ENCODE results near the gene ERC2.

ERC2 gene

GRCh38 chr3:55521738-55522421, 946.4 kb downstream of the ERC2 start:
- TF ChIP-seq, protein P1, sequence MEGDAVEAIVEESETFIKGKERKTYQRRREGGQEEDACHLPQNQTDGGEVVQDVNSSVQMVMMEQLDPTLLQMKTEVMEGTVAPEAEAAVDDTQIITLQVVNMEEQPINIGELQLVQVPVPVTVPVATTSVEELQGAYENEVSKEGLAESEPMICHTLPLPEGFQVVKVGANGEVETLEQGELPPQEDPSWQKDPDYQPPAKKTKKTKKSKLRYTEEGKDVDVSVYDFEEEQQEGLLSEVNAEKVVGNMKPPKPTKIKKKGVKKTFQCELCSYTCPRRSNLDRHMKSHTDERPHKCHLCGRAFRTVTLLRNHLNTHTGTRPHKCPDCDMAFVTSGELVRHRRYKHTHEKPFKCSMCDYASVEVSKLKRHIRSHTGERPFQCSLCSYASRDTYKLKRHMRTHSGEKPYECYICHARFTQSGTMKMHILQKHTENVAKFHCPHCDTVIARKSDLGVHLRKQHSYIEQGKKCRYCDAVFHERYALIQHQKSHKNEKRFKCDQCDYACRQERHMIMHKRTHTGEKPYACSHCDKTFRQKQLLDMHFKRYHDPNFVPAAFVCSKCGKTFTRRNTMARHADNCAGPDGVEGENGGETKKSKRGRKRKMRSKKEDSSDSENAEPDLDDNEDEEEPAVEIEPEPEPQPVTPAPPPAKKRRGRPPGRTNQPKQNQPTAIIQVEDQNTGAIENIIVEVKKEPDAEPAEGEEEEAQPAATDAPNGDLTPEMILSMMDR (IDR thresholded peaks at IDR 0.05; ENCODE audit: poor library complexity, severe bottlenecking): no peak
- Histone ChIP-seq H3K4me3 (ENCODE audit: severe bottlenecking) (no peak overlapping the region), H3K4me1 (ENCODE audit: insufficient read depth, poor library complexity, severe bottlenecking) (peaks cover 43% of the 10 kb centered on the region), H3K27me3 (ENCODE audit: insufficient read depth, poor library complexity, severe bottlenecking) (no peaks in the 10 kb centered on the region), H3K36me3 (ENCODE audit: low read depth) (no peaks in the 10 kb centered on the region), H3K9me3 (ENCODE audit: severe bottlenecking) (no peaks in the 10 kb centered on the region), H3K27ac (ENCODE audit: poor library complexity, severe bottlenecking) (no peak overlapping the region)
- ATAC-seq (ENCODE audit: low read depth) (no peak), DNase-seq (ENCODE audit: low spot score) (no peak)

- H3K27ac ChIP-seq (ENCODE audit: poor library complexity, severe bottlenecking): no peak overlapping the region
- no peak for ATAC-seq (ENCODE audit: low read depth)
- DNase-seq (ENCODE audit: low spot score): no peak
These were observed 947.1 kb downstream of the ERC2 start for GRCh38 chr3:55521064-55521737.

DNA sequence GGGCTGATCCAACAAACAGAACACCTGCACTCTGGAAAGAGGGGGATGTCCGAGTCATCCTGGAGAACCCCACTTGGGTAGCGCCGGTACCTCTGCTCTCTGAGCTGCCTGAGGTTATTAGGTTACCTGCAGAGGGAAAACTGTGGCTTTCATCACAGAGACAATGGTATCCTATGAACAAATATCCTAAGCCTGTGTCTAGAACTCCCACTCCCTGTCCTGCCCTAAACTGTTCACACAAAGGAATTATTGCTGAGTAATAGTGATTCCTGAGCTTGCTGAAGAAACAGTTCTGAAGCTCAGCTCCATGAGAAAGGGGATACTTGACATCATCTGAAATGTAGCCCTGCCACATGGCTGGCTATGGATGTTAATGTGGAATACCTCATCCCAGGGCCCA, 949.2 kb downstream of the ERC2 start:
- Histone ChIP-seq H3K4me3 (ENCODE audit: severe bottlenecking) (no peak overlapping the region), H3K27me3 (ENCODE audit: insufficient read depth, poor library complexity, severe bottlenecking) (no peaks in the 10 kb centered on the region), H3K36me3 (ENCODE audit: low read depth) (no peaks in the 10 kb centered on the region), H3K27ac (ENCODE audit: poor library complexity, severe bottlenecking) (peak overlapping the region; percentile 66), H3K4me1 (ENCODE audit: insufficient read depth, poor library complexity, severe bottlenecking) (peaks cover 31% of the 10 kb centered on the region), H3K9me3 (ENCODE audit: severe bottlenecking) (no peaks in the 10 kb centered on the region)
- DNase-seq (ENCODE audit: low spot score): no peak
- ATAC-seq (ENCODE audit: low read depth): peak; percentile 88
- TF ChIP-seq, protein P1 (IDR thresholded peaks at IDR 0.05; ENCODE audit: poor library complexity, severe bottlenecking): no peak

More at GRCh38 chr3:55521064-55521737, 947.1 kb downstream of the ERC2 start:
- TF ChIP-seq, protein P1 (IDR thresholded peaks at IDR 0.05; ENCODE audit: poor library complexity, severe bottlenecking): no peak
- Histone ChIP-seq H3K9me3 (ENCODE audit: severe bottlenecking) (no peaks in the 10 kb centered on the region), H3K36me3 (ENCODE audit: low read depth) (no peaks in the 10 kb centered on the region), H3K4me3 (ENCODE audit: severe bottlenecking) (no peak overlapping the region), H3K27me3 (ENCODE audit: insufficient read depth, poor library complexity, severe bottlenecking) (no peaks in the 10 kb centered on the region), H3K4me1 (ENCODE audit: insufficient read depth, poor library complexity, severe bottlenecking) (peaks cover 43% of the 10 kb centered on the region)

- Histone ChIP-seq H3K27ac (ENCODE audit: poor library complexity, severe bottlenecking) (peak overlapping the region; percentile 66), H3K27me3 (ENCODE audit: insufficient read depth, poor library complexity, severe bottlenecking) (no peaks in the 10 kb centered on the region)
- ATAC-seq (ENCODE audit: low read depth): peak; percentile 52; the same call in 2 of the 3 replicates
These were observed 949.8 kb downstream of the ERC2 start for GRCh38 chr3:55518451-55518850.

More at GRCh38 chr3:55518451-55518850, 949.8 kb downstream of the ERC2 start:
- Histone ChIP-seq H3K36me3 (ENCODE audit: low read depth) (no peaks in the 10 kb centered on the region), H3K9me3 (ENCODE audit: severe bottlenecking) (no peaks in the 10 kb centered on the region), H3K4me1 (ENCODE audit: insufficient read depth, poor library complexity, severe bottlenecking) (peaks cover 30% of the 10 kb centered on the region), H3K4me3 (ENCODE audit: severe bottlenecking) (no peak overlapping the region)
- DNase-seq (ENCODE audit: low spot score): no peak
- TF ChIP-seq, protein P1 (IDR thresholded peaks at IDR 0.05; ENCODE audit: poor library complexity, severe bottlenecking): no peak

Data from RWPE2 (cell line).